H1 (cell line): Measurements from ENCODE around the gene ZNF608. TPM values are rescaled to one million over a fixed set of nuclear protein-coding genes. Genes with fewer than 3 reads are reported as not detected.

Source experiments
- CBX5 ChIP-seq: fragments of 300-800, 300-1000 bp; sonication (generic); IDR thresholded peaks from 2 replicates; pipeline ENCODE4 v1.7.1; 2016; ENCODE audit warnings: antibody characterized with exemption, low read length, low read depth
- CTCF ChIP-seq, 3 experiments: IDR thresholded peaks; 1 replicate in 2 of 3; 2 replicates in 1 of 3; pipeline versions ENCODE4 v1.5.1 to v1.6.1; 2011; ENCODE audit warnings: low read length in 3 of 3, mild to moderate bottlenecking in 3 of 3, inconsistent platforms in 2 of 3, low read depth in 1 of 3, moderate library complexity in 1 of 3; ENCODE audit not compliant: insufficient read depth in 1 of 3; ENCODE audit errors: control extremely low read depth in 1 of 3
- EZH2 ChIP-seq: fragments of 200-600 bp; sonication (generic); IDR thresholded peaks from 2 replicates; pipeline ENCODE4 v1.7.1; 2012; ENCODE audit warnings: low read depth, mild to moderate bottlenecking, moderate library complexity, low read length, inconsistent platforms; ENCODE audit not compliant: severe bottlenecking
- HDAC2 ChIP-seq, 2 experiments: fragments of 300-600 bp in 1 of 2; sonication (generic) in 1 of 2; IDR thresholded peaks; 2 replicates each; pipeline ENCODE4 v1.6.1; 2011 to 2012; ENCODE audit warnings: low read depth in 2 of 2, low read length in 2 of 2, mild to moderate bottlenecking in 2 of 2, moderate library complexity in 2 of 2, borderline replicate concordance in 1 of 2, inconsistent platforms in 1 of 2
- NANOG ChIP-seq: IDR thresholded peaks from 2 replicates; pipeline ENCODE4 v1.6.1; 2011; ENCODE audit warnings: low read length, low read depth, mild to moderate bottlenecking, inconsistent platforms; ENCODE audit not compliant: insufficient read depth, poor library complexity, severe bottlenecking
- SIN3A ChIP-seq, 2 experiments: IDR thresholded peaks in 1 of 2; conservative IDR thresholded peaks in 1 of 2; 2 replicates each; pipeline ENCODE4 v1.6.1; 2011 to 2012; ENCODE audit warnings: low read length in 2 of 2, improper control_type of control experiment in 1 of 2, low read depth in 1 of 2, mild to moderate bottlenecking in 1 of 2
- TCF12 ChIP-seq: IDR thresholded peaks from 2 replicates; pipeline ENCODE4 v1.6.1; 2011; ENCODE audit warnings: low read depth, mild to moderate bottlenecking, low read length
- YY1 ChIP-seq: IDR thresholded peaks from 2 replicates; pipeline ENCODE4 v1.6.1; 2011; ENCODE audit warnings: low read depth, mild to moderate bottlenecking, low read length
- polyA plus RNA-seq, 7 experiments: library from polyadenylated mRNA; depleted of rRNA in 3 of 7; stranded (reverse) in 5 of 7; unstranded in 2 of 7; fragments of >200 nt in 5 of 7; fragments of 200-250 nt in 2 of 7; gene quantifications; 1 replicate in 5 of 7; 2 replicates in 1 of 7; 4 replicates in 1 of 7; pipeline versions ENCODE4 v1.2.1 to v1.2.3, GENCODE V29; 2011 to 2013; ENCODE audit warnings: missing spikeins in 2 of 7, mixed read lengths in 2 of 7
- total RNA-seq: library from RNA; stranded (reverse); fragmentation: NEBNext Ultra II Directional; extraction: Animal tissue kit (Norgen Biotek cat#: 25700); gene quantifications from 2 replicates; pipeline ENCODE4 v1.2.1, GENCODE V29; 2021
- TF ChIP-seq, protein P1 (sequence below): IDR thresholded peaks from 2 replicates; pipeline ENCODE4 v1.6.1; 2011; ENCODE audit warnings: low read length, improper control_type of control experiment

Gene ZNF608
- total and polyA plus RNA-seq, 2 of the 8 experiments (the other 6 are each of a cell fraction or from before 2014, with no cell fraction given), result 17.2 to 40.8 TPM

DNA sequence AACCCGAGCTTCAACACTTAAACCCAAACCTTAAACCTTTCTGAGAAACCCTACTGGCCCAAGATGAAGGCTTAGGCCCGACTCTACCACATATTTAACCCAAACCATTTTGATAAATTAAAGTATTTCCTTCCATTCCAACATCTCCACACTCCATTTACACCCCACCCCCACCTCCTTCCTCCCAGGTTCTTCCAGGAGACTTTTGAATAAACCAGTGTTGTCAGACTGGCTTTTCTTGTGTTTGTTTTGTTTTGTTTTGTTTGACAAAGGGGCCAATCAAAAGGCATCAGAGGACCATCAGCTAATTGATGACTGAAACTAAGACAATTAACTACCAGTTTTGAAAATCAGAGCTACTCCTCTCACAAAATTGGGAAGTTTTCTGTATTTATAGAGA, 4.6 kb upstream of the ZNF608 start (continued):
- TF ChIP-seq TCF12 (no peak), SIN3A (conservative IDR thresholded peaks at IDR 0.05 in 1 of 2, IDR thresholded peaks at IDR 0.05 in 1 of 2; ENCODE audit: low read depth in 1 of 2, low read length in 2 of 2) (no peak), CTCF (IDR thresholded peaks at IDR 0.05; ENCODE audit: control extremely low read depth in 1 of 3, insufficient read depth in 1 of 3, low read depth in 1 of 3, low read length in 3 of 3) (no peak), YY1 (no peak), HDAC2 (IDR thresholded peaks at IDR 0.05; ENCODE audit: borderline replicate concordance in 1 of 2, low read depth in 2 of 2, low read length in 2 of 2) (no peak), EZH2 (no peak), NANOG (peak; percentile 97), CBX5 (no peak)
- TF ChIP-seq, protein P1, sequence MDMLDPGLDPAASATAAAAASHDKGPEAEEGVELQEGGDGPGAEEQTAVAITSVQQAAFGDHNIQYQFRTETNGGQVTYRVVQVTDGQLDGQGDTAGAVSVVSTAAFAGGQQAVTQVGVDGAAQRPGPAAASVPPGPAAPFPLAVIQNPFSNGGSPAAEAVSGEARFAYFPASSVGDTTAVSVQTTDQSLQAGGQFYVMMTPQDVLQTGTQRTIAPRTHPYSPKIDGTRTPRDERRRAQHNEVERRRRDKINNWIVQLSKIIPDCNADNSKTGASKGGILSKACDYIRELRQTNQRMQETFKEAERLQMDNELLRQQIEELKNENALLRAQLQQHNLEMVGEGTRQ, result no peak
